GM10248 (cell line): ENCODE results near the gene MED10.

Experiments used
- CTCF ChIA-PET: fragments of 300-600 bp; sonication (Branson Sonifier 250); formaldehyde crosslinking; extraction: SDS; loops from one replicate; lab custom pipeline; 2021; ENCODE audit warnings: antibody characterized with exemption; lab: Yijun Ruan, JAX
- POLR2A ChIA-PET: fragments of 350-650 bp; sonication (Branson Sonifier 250); formaldehyde crosslinking; extraction: SDS; loops from one replicate; lab custom pipeline; 2020; ENCODE audit warnings: antibody characterized with exemption; lab: Yijun Ruan, JAX
- DNase-seq: peaks from one replicate; pipeline ENCODE4 v3.0.0; 2012; ENCODE audit errors: extremely low spot score
- TF ChIP-seq, protein P1 (sequence below): IDR thresholded peaks from 2 replicates; pipeline ENCODE4 v1.5.1; 2012; ENCODE audit warnings: mild to moderate bottlenecking, low read depth; ENCODE audit errors: extremely low read depth, missing control alignments, control extremely low read depth

Gene MED10

DNA sequence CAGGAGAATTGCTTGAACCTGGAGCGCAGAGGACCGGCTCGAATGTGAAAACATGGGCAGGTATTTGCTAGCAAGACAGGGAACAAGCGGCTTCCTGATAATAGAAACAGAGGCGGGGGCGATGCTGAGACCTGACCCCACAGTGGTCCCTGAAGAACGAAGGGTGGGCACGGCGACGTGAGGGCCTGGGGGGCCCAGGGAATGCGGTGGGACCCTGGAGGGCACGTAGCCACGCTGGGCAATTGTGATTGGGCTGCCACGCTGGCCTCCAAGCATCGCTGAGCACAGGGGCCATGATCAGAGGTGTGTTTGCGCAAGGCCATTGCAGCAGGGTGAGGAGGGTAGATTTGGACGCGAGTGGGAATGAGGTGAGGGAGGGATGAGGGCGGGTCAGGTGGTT, 30.7 kb downstream of the MED10 start:
- CTCF ChIA-PET = no interaction called here

GRCh38 chr5:6347165-6347564, 31.2 kb downstream of the MED10 start:
- no peak for DNase-seq
- ChIA-PET CTCF (no interaction called here), POLR2A (no interaction called here)
- TF ChIP-seq, protein P1, sequence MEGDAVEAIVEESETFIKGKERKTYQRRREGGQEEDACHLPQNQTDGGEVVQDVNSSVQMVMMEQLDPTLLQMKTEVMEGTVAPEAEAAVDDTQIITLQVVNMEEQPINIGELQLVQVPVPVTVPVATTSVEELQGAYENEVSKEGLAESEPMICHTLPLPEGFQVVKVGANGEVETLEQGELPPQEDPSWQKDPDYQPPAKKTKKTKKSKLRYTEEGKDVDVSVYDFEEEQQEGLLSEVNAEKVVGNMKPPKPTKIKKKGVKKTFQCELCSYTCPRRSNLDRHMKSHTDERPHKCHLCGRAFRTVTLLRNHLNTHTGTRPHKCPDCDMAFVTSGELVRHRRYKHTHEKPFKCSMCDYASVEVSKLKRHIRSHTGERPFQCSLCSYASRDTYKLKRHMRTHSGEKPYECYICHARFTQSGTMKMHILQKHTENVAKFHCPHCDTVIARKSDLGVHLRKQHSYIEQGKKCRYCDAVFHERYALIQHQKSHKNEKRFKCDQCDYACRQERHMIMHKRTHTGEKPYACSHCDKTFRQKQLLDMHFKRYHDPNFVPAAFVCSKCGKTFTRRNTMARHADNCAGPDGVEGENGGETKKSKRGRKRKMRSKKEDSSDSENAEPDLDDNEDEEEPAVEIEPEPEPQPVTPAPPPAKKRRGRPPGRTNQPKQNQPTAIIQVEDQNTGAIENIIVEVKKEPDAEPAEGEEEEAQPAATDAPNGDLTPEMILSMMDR = no peak

More for the DNA sequence above, 30.7 kb downstream of the MED10 start:
- POLR2A ChIA-PET = no interaction called here
- no peak for DNase-seq
- TF ChIP-seq, protein P1 = no peak

- CTCF ChIA-PET = interaction anchor here (1.4 kb wide), 1 partner anchor 10 kb away, joined by 3 read pairs; no protein-coding TSS in a partner anchor
- POLR2A ChIA-PET = no interaction called here
- TF ChIP-seq, protein P1 = no peak
- no peak for DNase-seq
These were observed 33.8 kb downstream of the MED10 start for GRCh38 chr5:6344593-6344989.

- no peak for DNase-seq
- ChIA-PET POLR2A (no interaction called here), CTCF (interaction anchor here (1.4 kb wide), 1 partner anchor 9 kb away, joined by 3 read pairs; no protein-coding TSS in a partner anchor)
- TF ChIP-seq, protein P1 = no peak
These were observed 34.3 kb downstream of the MED10 start for GRCh38 chr5:6343951-6344592.

GRCh38 chr5:6342689-6343315, 35.5 kb downstream of the MED10 start:
- no peak for DNase-seq
- POLR2A ChIA-PET = no interaction called here
- CTCF ChIA-PET = interaction anchor here (1.7 kb wide), 1 partner anchor 10 kb away, joined by 4 read pairs; no protein-coding TSS in a partner anchor
- TF ChIP-seq, protein P1 = no peak

DNA sequence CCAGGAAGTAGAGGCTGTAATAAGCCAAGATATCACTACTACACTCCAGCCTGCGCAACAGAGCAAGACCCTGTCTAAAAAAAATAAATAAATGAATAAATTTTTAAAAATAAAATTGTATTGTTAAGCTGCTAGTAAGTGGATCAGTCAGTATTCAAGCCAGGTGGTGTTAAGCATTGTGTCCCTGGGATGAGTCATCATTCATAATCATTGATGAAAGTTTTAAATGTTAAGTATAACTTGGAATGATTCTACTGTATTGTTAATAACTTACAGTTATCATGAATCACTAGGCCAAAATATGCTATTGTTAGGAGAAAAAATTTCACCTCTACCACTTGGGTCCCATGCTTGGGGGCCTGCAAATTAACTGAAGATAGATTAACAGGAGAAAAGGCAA, 38.2 kb downstream of the MED10 start:
- DNase-seq = no peak
- TF ChIP-seq, protein P1 = no peak
- ChIA-PET CTCF (no interaction called here), POLR2A (no interaction called here)
